ENCODE measurements around the gene ARF6.
A peak's percentile ranks its signal among the peaks of the same experiment; 100 is the strongest.
"Not testable (repeated sequence)": the region's sequence is repeated elsewhere in the genome, so short reads cannot be mapped to it uniquely, and the experiment has no call there.

ARF6 gene

DNA sequence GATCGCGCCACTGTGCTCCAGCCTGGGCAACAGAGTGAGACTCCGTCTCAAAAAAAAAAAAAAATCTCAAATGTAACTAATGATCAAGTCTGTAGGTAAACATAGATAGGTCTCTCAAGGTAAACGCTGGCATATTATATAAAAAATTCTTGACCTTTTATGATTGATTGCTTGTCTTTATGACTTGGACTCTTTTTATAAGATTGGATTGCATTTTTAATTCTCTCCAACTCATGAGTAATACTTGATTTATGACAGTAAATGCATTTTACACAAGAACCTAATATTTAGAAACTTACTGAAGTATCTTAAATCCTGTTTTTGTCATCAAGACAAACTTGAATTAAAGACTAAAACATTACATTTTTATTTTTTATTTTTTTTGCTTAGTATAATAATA, 16.1 kb downstream of the ARF6 start:
- DNase-seq = no peak

- DNase-seq = no peak
These were observed 22.2 kb downstream of the ARF6 start for GRCh38 chr14:49915085-49915484.

DNA sequence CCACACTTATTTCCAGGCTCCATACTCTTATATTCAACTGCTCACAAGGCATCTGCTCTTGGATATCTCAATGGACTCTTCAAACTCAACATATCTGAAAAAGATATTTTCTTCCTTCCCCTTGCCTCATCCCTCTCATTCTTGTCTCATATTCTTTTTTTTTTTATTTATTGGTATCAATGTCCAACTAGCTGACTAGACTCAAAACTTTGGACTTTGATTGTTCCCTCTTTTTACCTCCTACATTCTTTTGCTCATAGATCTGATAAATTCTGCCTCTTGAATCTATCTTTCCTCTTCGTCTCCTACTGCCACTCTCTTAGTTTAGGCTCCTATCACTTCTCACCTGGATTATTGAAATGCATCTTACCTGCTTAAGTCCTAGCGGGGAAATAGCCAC, 25.8 kb downstream of the ARF6 start:
- no peak for DNase-seq

- no peak for DNase-seq
These were observed 27.2 kb downstream of the ARF6 start for GRCh38 chr14:49919825-49920659.

GRCh38 chr14:49920935-49921334, 28.1 kb downstream of the ARF6 start:
- DNase-seq = no peak

- peak; percentile 15 to 54 for DNase-seq
These were observed 28.5 kb downstream of the ARF6 start for GRCh38 chr14:49921401-49921800.

DNA sequence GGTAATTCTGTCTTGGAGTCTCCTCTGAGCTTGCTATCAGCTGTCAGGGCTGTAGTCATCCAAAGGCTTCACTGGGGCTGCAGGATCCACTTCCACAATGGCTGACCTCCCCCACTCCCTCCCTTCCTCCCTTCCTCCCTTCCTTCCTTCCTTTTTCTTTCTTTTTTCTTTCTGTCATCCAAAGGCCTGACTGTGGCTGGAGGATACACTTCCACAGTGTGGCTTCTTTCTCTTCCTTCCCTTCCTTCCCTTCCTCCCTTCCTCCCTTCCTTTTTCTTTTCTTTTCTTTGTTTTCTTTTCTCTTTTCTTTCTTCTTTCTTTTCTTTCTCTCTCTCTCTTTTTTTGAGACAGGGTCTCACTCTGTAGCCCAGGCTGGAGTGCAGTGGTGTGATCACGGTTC, 30.6 kb downstream of the ARF6 start:
- no peak for DNase-seq

DNA sequence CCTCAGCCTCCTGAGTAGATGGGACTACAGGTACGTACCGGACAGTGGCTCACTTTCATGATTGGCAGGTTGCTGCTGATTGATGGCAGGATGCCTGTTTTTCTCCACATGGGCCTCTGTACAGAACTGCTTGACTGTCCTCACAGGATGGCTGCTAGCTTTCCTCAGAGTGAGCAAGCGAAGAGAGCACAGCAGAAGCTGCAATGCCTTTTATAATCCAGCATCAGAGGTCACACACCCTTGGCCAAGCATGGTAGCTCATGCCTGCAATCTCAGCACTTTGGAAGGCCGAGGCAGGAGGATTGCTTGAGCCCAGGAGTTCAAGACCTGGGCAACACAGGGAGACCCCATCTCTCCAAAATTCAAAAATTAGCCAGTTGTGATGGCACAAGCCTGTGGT, 31.0 kb downstream of the ARF6 start:
- DNase-seq = no peak

DNA sequence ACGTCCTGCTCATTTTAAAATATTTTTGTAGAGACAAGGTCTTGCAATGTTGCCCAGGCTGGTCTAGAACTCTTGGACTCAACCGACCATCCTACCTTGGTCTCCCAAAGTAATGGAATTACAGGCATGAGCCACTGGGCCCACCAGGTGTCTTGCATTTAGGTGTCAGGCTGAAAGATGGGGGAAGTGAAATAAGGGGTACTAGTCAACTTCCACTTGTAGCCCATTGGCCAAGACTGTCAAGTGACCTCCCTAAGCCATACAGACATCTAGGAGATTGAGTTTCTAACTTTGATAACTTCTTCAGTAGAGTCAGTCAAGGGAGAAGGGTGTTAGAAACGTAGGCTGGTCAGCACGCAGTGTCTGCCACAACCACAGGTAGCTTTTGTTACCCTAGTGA, 32.0 kb downstream of the ARF6 start:
- DNase-seq = no peak

GRCh38 chr14:49926803-49927202, 33.9 kb downstream of the ARF6 start:
- DNase-seq = no peak

DNA sequence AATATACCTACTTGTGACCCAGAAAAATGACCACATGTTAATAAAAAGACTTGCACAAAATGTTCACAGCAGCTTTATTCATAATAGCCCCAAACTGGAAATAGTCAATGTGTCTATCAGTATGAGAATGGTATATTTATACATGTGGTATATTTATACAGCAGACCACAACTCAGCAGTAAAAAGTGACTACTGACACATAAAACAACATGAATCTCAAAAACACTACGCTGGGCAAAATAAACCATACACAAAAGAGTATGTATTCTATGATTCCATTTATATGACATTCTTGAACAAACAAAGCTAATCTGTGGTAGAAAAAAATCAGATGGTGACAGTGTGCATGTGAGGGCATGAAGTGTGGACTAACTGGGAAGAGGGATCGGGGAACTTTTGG, 35.1 kb downstream of the ARF6 start:
- no peak for DNase-seq

GRCh38 chr14:49930720-49931119, 37.8 kb downstream of the ARF6 start:
- DNase-seq = no peak

- no peak for DNase-seq
These were observed 38.6 kb downstream of the ARF6 start for GRCh38 chr14:49931523-49931922.

DNA sequence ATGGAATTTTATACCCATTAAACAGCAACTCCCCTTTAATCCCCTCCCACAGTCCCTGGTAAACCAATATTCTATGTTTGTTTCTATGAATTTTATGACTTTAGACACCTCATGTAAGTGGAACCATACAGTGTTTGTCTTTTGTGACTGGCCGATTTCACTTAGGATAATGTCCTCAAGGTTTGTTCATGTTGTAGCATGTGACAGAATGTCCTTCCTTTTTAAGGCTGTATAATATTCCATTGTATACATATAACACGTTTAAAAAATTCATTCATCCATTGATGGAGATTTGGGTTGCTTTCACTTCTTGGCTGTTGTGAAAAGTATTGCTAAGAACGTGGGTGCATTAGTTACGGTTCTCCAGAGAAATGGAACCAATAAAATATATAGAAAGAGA, 40.2 kb downstream of the ARF6 start:
- DNase-seq = no peak

GRCh38 chr14:49933704-49934103, 40.8 kb downstream of the ARF6 start:
- no peak for DNase-seq

GRCh38 chr14:49934646-49935045, 41.8 kb downstream of the ARF6 start:
- no peak for DNase-seq

GRCh38 chr14:49935526-49935925, 42.6 kb downstream of the ARF6 start:
- no peak for DNase-seq

DNA sequence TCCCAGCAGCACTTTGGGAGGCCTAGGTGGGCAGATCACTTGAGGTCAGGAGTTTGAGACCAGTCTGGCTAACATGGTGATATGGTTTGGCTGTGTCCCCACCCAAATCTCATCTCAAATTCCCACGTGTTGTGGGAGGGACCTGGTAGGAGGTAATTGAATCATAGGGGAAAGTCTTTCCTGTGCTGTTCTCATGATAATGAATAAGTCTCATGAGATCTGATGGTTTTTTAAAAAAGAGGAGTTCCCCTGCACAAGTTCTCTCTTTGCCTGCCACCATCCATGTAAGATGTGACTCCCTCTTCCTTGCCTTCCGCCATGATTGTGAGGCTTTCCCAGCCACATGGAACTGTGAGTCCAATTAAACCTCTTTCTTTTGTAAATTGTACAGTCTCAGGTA, 43.4 kb downstream of the ARF6 start:
- not testable (repeated sequence) for DNase-seq

GRCh38 chr14:49936882-49937281, 44.0 kb downstream of the ARF6 start:
- not testable (repeated sequence) for DNase-seq

- DNase-seq = not testable (repeated sequence)
These were observed 46.3 kb downstream of the ARF6 start for GRCh38 chr14:49939215-49939614.

- DNase-seq = no peak
These were observed 47.1 kb downstream of the ARF6 start for GRCh38 chr14:49939884-49940510.

- DNase-seq = no peak
These were observed 48.0 kb downstream of the ARF6 start for GRCh38 chr14:49940808-49941421.

DNA sequence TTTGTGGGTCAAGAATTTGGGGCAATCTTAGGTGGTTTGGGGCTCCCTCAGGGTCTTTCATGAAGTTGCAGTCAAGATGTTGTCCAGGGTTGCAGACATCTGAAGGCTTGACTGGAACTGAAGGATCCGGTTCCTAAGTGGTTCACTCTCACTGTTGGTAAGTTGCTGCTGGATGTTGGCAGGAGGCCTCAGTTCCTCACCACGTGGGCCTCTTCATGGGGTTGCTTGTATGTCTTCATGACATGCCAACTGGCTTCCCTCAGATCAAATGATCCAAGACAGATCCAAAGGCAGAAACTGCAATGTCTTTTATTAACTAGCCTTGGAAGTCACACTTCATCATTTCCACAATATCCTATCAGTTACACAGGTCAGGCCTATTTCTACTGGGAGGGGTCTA, 49.2 kb downstream of the ARF6 start:
- DNase-seq = peak; percentile 16 to 43

GRCh38 chr14:49944501-49944900, 51.6 kb downstream of the ARF6 start:
- DNase-seq = no peak
